AG04450 (cell line): Measurements from ENCODE around the gene AADAT. TPM values are rescaled to one million over a fixed set of nuclear protein-coding genes. Genes with fewer than 3 reads are reported as not detected.

Source experiments
- CTCF ChIA-PET: fragments of 300-600, 350-600 bp; formaldehyde crosslinking; extraction: SDS; loops from one replicate; lab custom pipeline; 2022; ENCODE audit warnings: antibody characterized with exemption, inconsistent platforms; lab: Charles Lee
- POLR2A ChIA-PET: fragments of 350-600 bp; formaldehyde crosslinking; extraction: SDS; loops from one replicate; lab custom pipeline; 2021; ENCODE audit warnings: antibody characterized with exemption, inconsistent platforms; lab: Yijun Ruan, JAX
- DNase-seq: peaks from one replicate; pipeline ENCODE4 v3.0.0-alpha.2; 2011; ENCODE audit warnings: low read depth, low spot score
- H3K27ac ChIP-seq: one replicate; pipeline ENCODE4 v1.5.1; 2012; ENCODE audit warnings: low read depth, low read length, control low read depth
- H3K27me3 ChIP-seq: one replicate; pipeline ENCODE4 v1.6.0; 2012; ENCODE audit warnings: low read length; ENCODE audit not compliant: control insufficient read depth, insufficient read depth
- H3K4me3 ChIP-seq: 2 replicates; pipeline ENCODE4 v1.5.1; 2011; ENCODE audit warnings: mild to moderate bottlenecking, low read depth, low read length, control low read depth
- H3K9me3 ChIP-seq: 2 replicates; pipeline ENCODE4 v1.5.1; 2012; ENCODE audit warnings: low read length; ENCODE audit not compliant: control insufficient read depth, insufficient read depth
- CTCF ChIP-seq: IDR thresholded peaks from 2 replicates; pipeline ENCODE4 v1.5.1; 2011; ENCODE audit warnings: low read depth, low read length, control low read depth, inconsistent platforms
- polyA plus RNA-seq: library from polyadenylated mRNA; depleted of rRNA; stranded (reverse); fragments of >200 nt; gene quantifications from 2 replicates; pipeline ENCODE4 v1.2.3, GENCODE V29; 2011

Gene AADAT
- polyA plus RNA-seq, 1 experiment: 17.8 TPM

- TF ChIP-seq CTCF: no peak
- Histone ChIP-seq H3K27me3 (no peaks in the 10 kb centered on the region), H3K9me3 (no peaks in the 10 kb centered on the region), H3K27ac (no peak overlapping the region), H3K4me3 (no peak overlapping the region)
- ChIA-PET CTCF (no interaction called here), POLR2A (no interaction called here)
- no peak for DNase-seq
These were observed 21.8 kb upstream of the AADAT start for GRCh38 chr4:170111546-170111945.

GRCh38 chr4:170111085-170111484 is 21.3 kb upstream of the AADAT start:
- ChIA-PET POLR2A (no interaction called here), CTCF (no interaction called here)
- no peak overlapping the region for H3K27ac ChIP-seq
- DNase-seq: no peak
- TF ChIP-seq CTCF: no peak
- H3K27me3 ChIP-seq: no peaks in the 10 kb centered on the region
- no peaks in the 10 kb centered on the region for H3K9me3 ChIP-seq
- no peak overlapping the region for H3K4me3 ChIP-seq

- ChIA-PET CTCF (no interaction called here), POLR2A (no interaction called here)
- no peak for DNase-seq
- Histone ChIP-seq H3K4me3 (no peak overlapping the region), H3K9me3 (no peaks in the 10 kb centered on the region), H3K27me3 (no peaks in the 10 kb centered on the region), H3K27ac (no peak overlapping the region)
- no peak for TF ChIP-seq CTCF
These were observed 20.5 kb upstream of the AADAT start for GRCh38 chr4:170110285-170110672.

GRCh38 chr4:170109586-170110284 is 20.0 kb upstream of the AADAT start:
- no peaks in the 10 kb centered on the region for H3K9me3 ChIP-seq
- DNase-seq: no peak
- no peak overlapping the region for H3K4me3 ChIP-seq
- CTCF ChIA-PET: no interaction called here
- H3K27ac ChIP-seq: no peak overlapping the region
- no peak for TF ChIP-seq CTCF
- POLR2A ChIA-PET: no interaction called here
- H3K27me3 ChIP-seq: no peaks in the 10 kb centered on the region

GRCh38 chr4:170106900-170107299 is 17.1 kb upstream of the AADAT start:
- Histone ChIP-seq H3K27me3 (no peaks in the 10 kb centered on the region), H3K9me3 (no peaks in the 10 kb centered on the region), H3K27ac (no peak overlapping the region), H3K4me3 (no peak overlapping the region)
- no peak for DNase-seq
- CTCF ChIA-PET: no interaction called here
- no peak for TF ChIP-seq CTCF
- POLR2A ChIA-PET: no interaction called here
